NCI-H1436 treated with DMSO at 0.1 percent for 48 hours (cell line): ENCODE results near the gene DHX57.
"Not testable (repeated sequence)": the region's sequence is repeated elsewhere in the genome, so short reads cannot be mapped to it uniquely, and the experiment has no call there.

ENCODE experiments used
- DNase-seq: peaks from one replicate; lab custom pipeline; 2025; lab: John Stamatoyannopoulos, UW

The DHX57 gene

DNA sequence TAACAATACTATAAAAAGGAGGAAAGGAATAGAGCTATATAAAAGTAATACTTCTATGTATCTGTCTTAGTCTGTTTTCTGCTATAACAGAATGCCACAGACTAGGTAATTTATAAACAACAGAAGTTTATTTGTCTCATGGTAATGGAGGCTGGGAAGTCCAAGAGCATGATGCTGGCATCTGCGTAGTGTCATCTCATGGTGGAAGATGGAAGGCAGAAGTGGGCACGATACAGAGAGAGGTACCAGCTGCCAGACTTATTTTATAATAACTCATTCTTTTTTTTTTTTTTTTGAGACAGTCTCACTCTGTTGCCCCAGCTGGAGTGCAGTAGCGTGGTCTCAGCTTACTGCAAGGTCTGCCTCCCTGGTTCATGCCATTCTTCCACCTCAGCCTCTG, 4.3 kb downstream of the DHX57 start:
- DNase-seq, result no peak

DNA sequence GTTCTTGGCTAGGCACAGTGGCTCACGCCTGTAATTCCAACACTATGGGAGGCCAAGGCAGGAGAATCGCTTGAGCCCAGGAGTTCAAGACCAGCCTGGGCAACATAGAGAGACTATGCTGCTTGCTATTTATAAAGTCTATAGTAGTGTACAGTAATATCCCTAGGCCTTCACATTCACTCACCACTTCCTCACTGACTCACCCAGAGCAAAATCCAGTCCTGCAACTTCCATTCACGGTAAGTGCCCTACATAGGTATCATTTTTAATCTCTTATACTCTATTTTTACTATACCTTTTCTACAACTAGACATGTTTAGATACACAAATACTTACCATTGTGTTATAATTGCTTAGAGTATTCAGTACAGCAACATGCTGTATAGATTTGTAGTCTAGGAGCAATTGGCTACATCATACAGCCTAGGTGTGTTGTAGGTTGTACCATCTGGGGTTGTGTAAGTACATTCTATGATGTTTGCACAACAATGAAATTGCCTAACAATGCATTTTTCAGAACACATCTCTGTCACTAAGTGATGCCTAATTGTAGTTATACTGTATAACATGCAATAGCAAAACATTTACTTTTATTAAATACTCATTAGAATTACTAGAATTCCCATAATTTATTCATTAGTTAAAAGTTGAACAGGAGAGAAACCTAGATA, 8.8 kb downstream of the DHX57 start:
- no peak for DNase-seq

DNA sequence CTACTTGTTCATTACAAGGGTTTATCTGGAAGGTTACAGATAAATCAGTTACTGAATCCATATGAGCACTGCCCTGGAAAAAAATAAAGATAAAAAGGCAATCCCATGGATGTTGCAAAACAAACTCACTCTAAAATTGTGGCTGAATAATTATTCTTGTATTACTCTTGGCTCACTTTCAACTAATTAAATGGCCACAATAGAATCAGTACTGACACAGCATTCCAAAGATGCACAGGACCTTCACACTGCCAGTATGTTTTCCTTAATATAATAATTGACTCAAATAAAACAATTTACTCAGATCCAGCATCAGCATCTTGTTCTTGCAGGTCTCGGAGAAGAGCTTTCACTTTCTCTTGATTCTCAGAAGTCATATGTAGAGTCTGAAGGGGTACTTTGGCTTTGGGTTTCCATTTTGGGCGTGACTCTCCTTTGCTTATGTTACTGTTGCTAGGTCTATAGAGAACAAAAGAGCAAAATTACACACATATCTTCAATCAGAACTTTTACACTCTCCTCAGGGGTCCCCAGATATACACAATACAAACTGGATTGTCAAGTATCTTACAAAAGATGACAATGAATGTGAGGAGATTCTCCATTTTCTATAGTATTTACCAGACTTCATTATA, 12.6 kb downstream of the DHX57 start:
- no peak for DNase-seq

DNA sequence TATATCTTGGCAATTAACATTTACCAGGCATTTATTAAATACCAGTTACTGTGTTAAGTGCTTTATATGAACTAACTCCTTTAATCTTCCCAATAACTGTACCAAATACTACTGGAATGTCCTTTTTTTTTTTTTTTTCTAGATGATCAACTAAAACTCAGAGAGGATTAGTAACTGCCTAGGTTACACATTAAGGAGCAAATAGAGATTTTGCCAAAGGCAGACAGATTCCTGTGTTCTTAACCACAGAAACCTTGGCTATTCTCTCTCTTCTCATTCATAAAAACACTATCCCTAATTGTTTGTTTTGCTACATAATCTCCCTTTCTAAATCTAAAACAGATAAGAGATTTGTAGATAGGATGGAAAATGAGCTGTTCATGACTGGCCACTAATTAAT, 13.3 kb downstream of the DHX57 start:
- DNase-seq, result no peak

DNA sequence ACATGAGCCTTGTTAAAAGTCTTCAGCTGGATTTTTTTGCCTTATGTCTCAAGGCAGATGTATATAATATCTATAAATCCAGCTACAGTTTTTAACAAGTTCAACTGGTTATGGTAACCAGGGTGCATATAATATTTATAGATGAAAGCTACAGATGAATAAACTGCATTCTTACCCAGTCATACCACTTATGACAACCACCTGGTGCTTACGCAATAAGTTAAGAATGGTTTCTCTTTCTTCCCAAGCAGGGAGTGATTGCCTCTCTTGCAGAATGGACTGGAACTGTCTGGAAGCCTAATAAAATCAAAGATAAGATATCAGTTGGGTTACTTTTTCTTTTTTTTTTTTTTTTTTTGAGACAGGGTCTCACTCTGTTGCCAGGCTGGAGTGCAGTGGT, 19.6 kb downstream of the DHX57 start:
- no peak for DNase-seq

DNA sequence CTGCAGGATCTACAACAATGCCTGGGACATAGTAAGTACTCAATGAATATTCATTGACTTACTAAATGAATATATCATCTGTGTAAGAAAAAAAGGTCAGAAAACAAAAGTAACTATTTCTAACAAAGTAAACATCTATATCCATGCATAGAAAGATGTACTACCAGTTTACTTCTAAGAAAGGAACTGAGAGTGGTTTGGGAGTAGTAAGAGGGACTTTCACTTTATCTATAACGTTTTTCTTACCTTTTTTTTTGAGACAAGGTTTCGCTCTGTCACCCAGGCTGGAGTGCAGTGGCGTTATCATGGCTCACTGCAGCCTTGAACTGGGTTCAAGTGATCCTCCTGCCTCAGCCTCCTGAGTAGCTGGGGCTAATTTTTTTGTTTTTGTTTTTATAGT, 25.7 kb downstream of the DHX57 start:
- no peak for DNase-seq

DNA sequence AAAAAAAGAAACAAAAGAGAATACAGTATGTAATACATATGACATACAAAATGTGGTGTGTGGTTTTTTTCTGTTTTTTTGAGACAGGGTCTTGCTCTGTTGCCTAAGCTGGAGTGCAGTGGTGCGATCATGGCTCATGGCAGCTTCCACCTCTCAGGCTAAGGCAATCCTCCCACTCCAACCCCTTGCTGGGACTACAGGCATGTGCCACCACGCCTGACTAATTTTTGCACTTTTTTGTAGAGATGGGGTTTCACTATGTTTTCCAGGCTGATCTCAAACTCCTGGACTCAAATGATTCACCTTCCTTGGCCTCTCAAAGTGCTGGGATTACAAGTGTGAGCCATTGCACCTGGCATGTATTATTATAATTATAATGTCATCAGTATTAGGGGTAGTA, 38.9 kb downstream of the DHX57 start:
- DNase-seq, result no peak

DNA sequence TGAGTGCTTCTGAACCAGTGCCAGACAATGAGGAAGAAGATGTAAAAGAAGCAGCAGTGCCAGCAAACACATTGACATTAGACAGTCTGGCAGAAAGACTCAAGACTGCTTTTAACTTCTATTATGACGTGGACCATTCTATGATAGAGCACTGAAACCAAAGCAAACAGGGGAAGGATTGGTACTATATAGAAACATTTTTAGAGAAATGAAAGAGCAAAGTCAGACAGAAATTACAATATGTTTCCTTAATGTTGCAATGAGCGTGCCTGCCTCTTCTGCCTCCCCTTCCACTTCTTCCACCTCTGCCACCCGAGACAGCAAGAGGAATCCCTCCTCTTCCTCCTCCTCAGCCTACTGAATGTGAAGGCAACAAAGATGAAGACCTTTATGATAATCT, 39.7 kb downstream of the DHX57 start:
- no peak for DNase-seq

DNA sequence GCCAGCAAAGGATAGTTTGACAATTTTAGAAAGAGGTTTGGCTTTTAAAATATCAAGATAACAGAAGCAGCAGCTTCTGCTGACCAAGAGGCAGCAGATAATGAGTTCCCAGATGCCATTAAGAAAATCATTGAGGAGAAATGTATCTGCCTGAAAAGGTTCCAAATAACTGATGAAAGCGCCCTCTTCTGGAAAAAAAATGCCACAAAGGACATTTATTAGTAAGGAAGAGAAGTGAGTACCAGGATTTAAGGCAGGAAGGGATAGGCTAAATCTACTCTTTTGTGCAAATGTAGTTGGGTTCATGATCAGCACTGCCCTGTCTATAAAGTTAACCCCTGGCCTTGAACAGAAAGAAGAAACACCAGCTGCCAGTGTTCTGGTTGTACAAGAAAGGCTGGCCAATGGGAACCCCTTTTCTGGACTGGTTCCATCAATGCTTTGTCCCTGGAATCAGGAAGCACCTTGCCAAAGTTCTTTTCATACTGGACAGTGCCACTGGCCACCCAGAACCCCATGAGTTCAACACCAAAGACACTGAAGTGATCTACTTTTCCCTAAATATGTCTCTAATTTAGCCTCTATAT, 40.6 kb downstream of the DHX57 start:
- DNase-seq, result no peak

DNA sequence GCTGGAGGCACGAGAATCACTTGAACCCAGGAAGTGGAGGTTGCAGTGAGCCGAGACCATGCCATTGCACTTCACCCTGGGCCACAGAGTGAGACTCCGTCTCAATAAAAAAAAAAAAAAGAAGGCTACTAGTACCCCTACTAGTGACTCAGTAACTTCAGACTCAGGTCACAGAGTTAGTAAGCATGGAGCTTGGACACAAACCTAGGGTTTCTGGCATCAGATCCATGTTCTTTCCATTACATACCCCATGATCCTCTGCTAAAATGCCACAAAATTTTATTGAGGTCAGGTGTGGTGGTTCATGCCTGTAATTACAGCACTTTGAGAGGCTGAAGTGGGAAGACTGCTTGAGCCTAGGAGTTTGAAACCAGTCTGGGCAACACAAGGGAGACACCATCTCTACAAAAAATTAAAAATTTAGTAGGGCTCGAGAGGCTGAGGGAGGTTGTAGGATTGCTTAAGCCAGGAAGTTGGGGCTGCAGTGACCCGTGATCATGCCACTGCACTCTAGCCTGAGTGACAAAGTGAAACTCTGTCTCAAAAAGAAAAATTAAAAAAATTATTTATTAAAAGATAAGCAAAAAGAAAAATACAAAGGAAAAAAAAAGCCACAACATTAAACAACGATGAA, 45.1 kb downstream of the DHX57 start:
- no peak for DNase-seq

DNA sequence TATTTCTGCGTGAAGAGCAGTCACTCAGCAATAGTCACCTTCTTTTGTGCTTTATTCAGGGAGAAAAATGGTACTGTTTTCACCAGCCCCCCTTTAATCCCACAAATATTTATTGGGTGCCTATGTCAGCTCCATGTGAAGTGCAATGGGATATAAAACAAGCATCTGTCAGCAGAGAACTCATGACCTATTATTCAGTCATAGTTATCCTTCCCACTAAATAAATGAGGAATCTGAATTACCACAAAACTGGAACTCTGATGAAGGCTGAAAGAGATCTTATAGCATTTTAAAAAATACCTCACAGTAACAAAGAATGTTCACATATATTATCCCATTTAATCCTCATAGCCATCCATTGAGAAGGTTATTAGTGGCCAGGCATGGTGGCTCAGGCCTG, 45.8 kb downstream of the DHX57 start:
- DNase-seq, result no peak

DNA sequence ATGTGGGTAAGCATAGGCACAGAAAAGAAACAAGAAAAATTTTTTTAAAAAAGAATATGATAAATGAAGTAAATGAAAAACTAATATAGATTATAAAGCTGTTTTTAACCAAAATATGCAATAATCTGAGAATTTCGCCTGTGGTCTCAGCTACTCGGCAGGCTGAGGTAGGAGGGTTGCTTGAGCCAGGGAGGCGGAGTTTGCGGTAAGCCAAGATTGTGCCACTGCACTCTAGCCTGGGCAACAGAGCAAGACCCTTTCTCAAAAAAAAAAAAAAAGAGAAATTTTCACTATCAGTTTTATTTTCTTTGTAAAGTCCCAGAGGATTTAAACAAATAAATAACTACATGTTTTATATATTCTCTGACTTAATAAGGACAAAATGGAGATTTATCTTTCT, 47.3 kb downstream of the DHX57 start:
- no peak for DNase-seq

DNA sequence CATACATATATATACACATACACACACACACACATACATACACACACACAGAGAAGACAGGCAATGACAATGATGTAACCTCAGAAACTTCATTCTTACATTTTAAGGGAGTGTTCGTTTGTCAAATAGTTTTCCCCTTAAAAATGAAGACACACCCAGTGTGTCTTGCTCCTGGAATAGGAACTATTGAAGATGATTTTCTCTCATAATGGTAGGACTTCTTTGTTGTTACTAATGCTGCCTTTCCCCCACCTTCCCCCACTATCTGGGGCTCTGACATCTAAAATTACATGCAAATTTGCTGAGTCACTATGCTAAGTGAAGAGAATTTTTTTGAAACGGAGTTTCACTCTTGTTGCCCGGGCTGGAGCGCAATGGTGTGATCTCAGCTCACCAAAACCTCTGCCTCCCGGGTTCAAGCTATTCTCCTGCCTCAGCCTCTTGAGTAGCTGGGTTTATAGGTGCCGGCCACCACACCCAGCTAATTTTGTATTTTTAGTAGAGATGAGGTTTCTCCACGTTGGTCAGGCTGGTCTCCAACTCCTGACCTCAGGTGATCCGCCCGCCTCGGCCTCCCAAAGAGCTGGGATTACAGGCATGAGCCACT, 48.1 kb downstream of the DHX57 start:
- not testable (repeated sequence) for DNase-seq

DNA sequence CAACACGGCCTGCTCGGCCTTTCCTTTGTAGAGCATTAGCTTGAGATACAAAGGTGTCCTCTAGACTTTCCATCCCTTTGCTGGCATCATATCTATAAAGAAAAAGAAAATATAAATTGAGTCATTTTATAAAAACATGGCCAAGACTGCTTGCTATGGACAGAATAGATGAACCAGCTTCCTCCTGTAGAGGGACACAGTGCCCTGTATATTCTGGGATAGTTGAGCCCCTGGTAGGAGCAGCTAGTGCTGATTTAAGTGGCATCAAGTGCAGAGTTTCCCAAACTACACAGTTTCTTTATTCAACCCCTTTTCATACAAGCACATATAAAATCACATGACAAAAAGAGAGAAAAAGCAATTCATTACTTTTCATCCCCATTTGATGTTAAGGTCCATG, 49.8 kb downstream of the DHX57 start:
- DNase-seq, result no peak

DNA sequence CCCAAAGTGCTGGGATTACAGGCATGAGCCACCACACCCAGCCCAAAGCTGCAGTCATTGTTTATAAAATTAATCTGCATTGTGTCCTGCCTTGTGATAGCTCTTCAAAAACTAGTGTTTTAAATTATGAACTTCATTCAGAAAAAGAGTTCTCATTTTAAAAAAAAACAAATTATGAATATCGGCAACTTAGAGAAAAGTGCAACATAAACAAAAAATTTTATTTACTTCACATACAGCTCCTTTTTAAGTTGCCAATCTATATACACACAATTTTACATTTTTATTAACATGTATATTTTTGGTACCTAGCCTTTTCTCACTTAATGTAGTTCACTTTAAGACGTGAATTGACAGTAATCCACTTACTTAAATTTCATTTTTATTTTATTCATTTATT, 50.8 kb downstream of the DHX57 start:
- no peak for DNase-seq

DNA sequence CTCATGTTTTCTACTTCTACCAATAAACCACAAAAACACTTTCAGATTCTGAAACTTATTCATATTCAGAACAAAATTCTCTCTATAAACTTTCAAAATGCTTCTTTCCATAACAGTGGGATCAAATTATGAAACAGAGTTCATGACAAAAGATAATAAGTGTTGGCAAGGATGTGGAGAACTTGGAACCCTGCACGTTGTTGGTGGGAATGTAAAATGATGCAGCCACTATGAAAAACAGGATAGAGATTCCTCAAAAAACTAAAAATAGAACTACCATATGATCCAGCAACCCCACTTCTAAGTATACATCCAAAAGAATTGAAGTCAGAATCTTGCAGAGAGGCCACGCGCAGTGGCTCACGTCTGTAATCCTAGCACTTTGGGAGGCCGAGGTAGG, 52.3 kb downstream of the DHX57 start:
- no peak for DNase-seq

DNA sequence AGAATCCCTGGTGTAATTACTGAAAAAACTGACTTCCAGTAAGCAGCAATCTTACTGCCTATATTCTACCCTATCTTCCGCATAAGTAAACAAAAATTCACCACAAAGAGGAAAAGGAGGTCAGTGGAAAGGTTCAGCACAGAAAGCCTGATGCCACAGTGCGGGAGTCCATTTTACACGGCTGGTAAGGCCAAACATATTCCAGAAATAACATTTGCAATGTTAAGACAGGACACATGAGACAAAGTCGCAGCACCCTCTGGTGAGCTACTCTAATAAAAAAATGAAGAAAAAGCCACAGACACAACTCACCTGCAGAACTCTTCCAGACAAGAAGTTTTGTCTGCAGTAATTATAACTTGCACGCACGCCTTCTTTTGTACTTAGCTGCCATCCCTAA, 57.2 kb downstream of the DHX57 start:
- no peak for DNase-seq

DNA sequence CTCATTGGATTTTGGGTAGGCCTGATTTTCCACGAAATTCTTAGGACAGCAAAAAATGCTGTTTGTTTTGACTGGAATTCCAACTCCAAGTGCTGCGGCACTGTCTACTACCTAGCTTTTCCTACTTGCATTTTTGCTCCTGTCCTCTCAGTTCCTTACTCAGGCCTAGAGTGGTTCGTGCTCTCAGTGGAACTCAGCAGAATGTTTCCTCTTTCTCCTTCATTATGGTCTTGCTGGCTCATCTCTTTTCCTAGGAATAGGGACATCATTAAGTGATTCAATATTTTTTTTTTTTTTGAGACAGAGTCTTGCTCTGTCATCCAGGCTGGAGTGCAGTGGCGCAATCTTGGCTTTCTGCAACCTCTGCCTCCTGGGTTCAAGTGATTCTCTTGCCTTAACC, 59.8 kb downstream of the DHX57 start:
- DNase-seq, result no peak

DNA sequence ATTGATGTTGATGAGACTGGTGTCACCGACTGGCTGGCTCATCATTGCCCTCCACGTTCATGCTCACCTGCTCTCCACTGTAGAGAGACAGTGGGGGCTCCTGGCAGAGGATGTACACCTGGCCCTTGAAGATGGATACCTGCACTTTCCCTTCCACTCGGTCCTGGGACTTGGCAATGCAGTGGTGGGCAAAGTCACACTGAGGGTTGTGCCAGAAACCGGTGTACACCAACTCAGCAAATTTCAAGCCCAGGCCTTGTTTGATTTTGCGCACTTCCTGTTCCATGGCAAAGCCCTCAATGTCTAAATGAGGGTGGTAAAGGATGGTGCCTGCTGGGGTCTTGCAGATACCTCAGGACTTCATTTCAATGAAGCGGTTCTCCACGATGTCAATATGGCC, 65.2 kb downstream of the DHX57 start:
- no peak for DNase-seq

DNA sequence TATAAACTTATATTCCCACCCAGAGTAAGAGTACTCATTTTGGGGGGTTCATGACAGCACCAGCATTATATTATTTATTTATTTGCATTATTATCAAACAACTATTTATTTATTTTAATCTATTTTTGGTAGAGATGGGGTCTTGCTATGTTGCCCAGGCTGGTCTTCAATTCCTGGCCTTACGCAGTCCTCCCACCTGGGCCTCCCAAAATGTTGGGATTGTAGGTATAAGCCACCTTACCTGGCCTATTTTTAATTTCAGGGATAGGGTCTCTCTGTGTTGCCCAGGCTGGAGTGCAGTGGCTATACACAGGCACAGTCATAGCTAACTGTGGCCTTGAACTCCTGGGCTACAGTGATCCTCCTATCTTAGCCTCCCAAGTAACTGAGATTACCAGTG, 67.1 kb downstream of the DHX57 start:
- DNase-seq, result no peak

DNA sequence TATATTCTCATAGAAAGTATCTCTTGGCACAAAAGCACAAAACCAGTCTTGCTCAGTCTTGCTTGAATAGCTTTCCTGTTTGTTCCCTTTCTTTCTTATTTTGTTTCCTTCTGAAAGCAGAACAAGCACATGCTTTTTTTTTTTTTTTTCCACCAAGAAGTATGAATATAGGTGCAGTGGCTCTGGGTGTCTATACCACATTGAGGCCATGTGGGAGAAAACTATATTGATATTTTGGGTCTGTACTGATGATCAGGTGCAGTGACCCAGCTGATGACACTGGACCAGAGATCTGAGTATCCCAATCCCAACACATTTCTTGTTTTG, 69.0 kb downstream of the DHX57 start:
- no peak for DNase-seq

DNA sequence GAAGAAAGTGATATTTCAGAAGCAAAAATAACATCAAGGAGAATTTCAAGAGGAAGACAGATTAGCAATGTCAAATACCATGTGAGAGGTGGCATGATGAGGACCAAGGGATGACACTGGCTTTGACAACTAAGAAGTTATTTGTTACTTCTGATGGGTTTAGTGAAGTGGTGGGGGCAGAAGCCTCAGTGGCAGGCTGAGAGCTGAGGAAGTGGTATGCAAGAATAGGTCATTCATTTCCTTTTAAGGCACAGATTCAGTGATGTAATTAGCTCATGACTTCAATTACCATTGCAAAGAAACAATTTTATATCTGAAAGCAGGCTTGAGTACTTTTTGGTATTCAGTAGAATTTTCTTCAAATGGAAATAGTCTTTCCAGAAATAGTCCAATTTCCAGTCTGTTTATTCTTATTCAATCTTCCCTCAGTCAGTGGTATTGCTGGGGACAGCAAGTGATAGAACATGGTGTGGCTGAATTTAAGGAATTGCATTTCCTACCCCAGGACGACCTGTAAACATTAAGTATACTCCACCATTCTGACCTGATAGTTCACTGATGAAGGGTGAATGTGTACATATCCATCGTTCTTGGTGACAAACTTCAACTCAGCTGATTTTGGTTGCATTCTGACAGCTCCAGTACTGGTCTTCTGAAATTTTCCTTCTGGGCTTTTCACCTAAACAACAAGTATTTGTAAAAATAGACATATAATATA, 69.6 kb downstream of the DHX57 start:
- no peak for DNase-seq

DNA sequence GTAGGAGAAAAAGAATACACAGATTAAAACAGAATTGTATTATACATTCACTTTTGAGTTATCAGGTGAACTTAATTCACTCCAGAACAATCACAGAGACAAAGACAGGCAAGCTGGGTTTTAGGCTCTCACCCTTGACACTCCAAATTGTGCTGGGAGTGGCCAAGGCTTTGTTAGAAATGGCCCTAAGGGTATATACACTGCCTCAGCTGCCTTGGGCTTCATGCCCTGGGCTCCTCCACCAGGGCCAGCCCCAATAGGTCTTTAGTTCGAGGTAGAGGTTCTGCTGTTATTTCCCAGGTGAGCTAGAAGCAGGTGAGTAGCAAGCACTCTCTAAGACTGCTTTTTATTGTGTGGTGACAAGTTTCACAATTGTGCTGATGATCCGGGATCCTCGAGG, 77.8 kb downstream of the DHX57 start:
- no peak for DNase-seq
